ENCODE results near the gene CFAP61. TPM values are rescaled to one million over a fixed set of nuclear protein-coding genes. Genes with fewer than 3 reads are reported as not detected.

CFAP61 gene
- total and polyA plus RNA-seq, 11 donors, result 12.1 to 102 (median 41.8) TPM

GRCh38 chr20:20184706-20185105 lies 132.4 kb downstream of the CFAP61 start:
- WGBS, 4 donors, result 68 to 87% (median 80%) methylated on average over 2 of the region's 2 CpGs
- Histone ChIP-seq H3K4me1 (no peaks in the 10 kb centered on the region), H3K27me3 (no peaks in the 10 kb centered on the region), H3K27ac (no peak overlapping the region), H3K9me3 (peaks cover 0 to 7% (median 0%) of the 10 kb centered on the region in 12 donors), H3K4me3 (no peak overlapping the region), H3K36me3 (peaks cover 0 to 10% (median 0%) of the 10 kb centered on the region in 9 donors)
- ATAC-seq (no peak), DNase-seq (no peak)
- TF ChIP-seq POLR2A (IDR thresholded peaks at IDR 0.05) (no peak), CTCF (IDR thresholded peaks at IDR 0.05) (no peak)
- intact Hi-C loops (cut with DNase I), result no loop called here

GRCh38 chr20:20188647-20189046 lies 136.3 kb downstream of the CFAP61 start:
- no peak overlapping the region for H3K27ac ChIP-seq
- H3K27me3 ChIP-seq, result no peaks in the 10 kb centered on the region
- TF ChIP-seq POLR2A (IDR thresholded peaks at IDR 0.05) (no peak), CTCF (IDR thresholded peaks at IDR 0.05) (no peak)
- intact Hi-C loops (cut with DNase I), result no loop called here
- H3K4me1 ChIP-seq, result no peaks in the 10 kb centered on the region
- DNase-seq, result no peak
- no peak overlapping the region for H3K4me3 ChIP-seq
- no peak for ATAC-seq
- no peaks in the 10 kb centered on the region for H3K9me3 ChIP-seq
- H3K36me3 ChIP-seq, result peaks cover 0 to 14% (median 0%) of the 10 kb centered on the region in 9 donors
- 64 to 82% (median 72%) methylated on average over 1 of the region's 1 CpG for whole genome bisulfite sequencing, 4 donors

GRCh38 chr20:20192366-20192765 lies 140.0 kb downstream of the CFAP61 start:
- ATAC-seq (no peak), DNase-seq (no peak)
- Histone ChIP-seq H3K36me3 (peaks cover 0 to 24% (median 0%) of the 10 kb centered on the region in 9 donors), H3K9me3 (no peaks in the 10 kb centered on the region), H3K27ac (no peak overlapping the region), H3K4me1 (peaks cover 0 to 8% (median 0%) of the 10 kb centered on the region in 12 donors), H3K4me3 (no peak overlapping the region), H3K27me3 (no peaks in the 10 kb centered on the region)
- WGBS, 4 donors, result 73 to 75% (median 74%) methylated on average over 6 of the region's 6 CpGs
- no peak for TF ChIP-seq POLR2A (IDR thresholded peaks at IDR 0.05)
- no peak for TF ChIP-seq CTCF (IDR thresholded peaks at IDR 0.05)
- intact Hi-C loops (cut with DNase I), result no loop called here

GRCh38 chr20:20195021-20195705 lies 142.8 kb downstream of the CFAP61 start:
- WGBS, 4 donors, result 24 to 33% (median 28%) methylated on average over 6 of the region's 6 CpGs
- Histone ChIP-seq H3K27ac (peak overlapping the region in 9 of 12 donors; percentile 23 to 70 (median 54)), H3K4me3 (no peak overlapping the region), H3K9me3 (no peaks in the 10 kb centered on the region), H3K36me3 (peaks cover 0 to 12% (median 0%) of the 10 kb centered on the region in 9 donors), H3K27me3 (no peaks in the 10 kb centered on the region), H3K4me1 (peaks cover 0 to 29% (median 6%) of the 10 kb centered on the region in 12 donors)
- intact Hi-C loops (cut with DNase I), result no loop called here
- DNase-seq (peak in 4 of 5 donors; percentile 37 to 73 (median 64)), ATAC-seq (peak; percentile 91 to 94 (median 92))
- no peak for TF ChIP-seq POLR2A (IDR thresholded peaks at IDR 0.05)
- TF ChIP-seq CTCF (IDR thresholded peaks at IDR 0.05), result no peak

Measured in heart left ventricle (tissue), 16 donors.